GM08714 (cell line): ENCODE data around the gene MSH2.
A peak's percentile ranks its signal among the peaks of the same experiment; 100 is the strongest.
"Not testable (repeated sequence)": the region's sequence is repeated elsewhere in the genome, so short reads cannot be mapped to it uniquely, and the experiment has no call there.

Experiments
- H3K4me3 ChIP-seq: fragments of 200-500 bp; sonication (Bioruptor generic); 2 replicates; pipeline ENCODE4 v1.5.1; 2014; ENCODE audit warnings: mild to moderate bottlenecking, low read length, inconsistent platforms
- ZNF274 ChIP-seq: IDR thresholded peaks from 2 replicates; pipeline ENCODE4 v1.6.1; 2012; ENCODE audit warnings: mild to moderate bottlenecking, low read depth, low read length

Gene MSH2

GRCh38 chr2:47402805-47403608 lies at the start of gene MSH2:
Gene MSH2 (plus strand): TSS chr2:47403156. CDS start chr2:47403192, 36 bp downstream.
- H3K4me3 ChIP-seq = peak within 1 kb of the TSS; percentile 94
- no peak for TF ChIP-seq ZNF274

GRCh38 chr2:47354013-47354847 lies 48.7 kb upstream of the MSH2 start:
- H3K4me3 ChIP-seq = no peak overlapping the region
- no peak for TF ChIP-seq ZNF274

GRCh38 chr2:47354848-47355204 lies 48.1 kb upstream of the MSH2 start:
- no peak for TF ChIP-seq ZNF274
- H3K4me3 ChIP-seq = no peak overlapping the region

GRCh38 chr2:47357483-47357882 lies 45.5 kb upstream of the MSH2 start:
- H3K4me3 ChIP-seq = no peak overlapping the region
- TF ChIP-seq ZNF274 = no peak

- no peak overlapping the region for H3K4me3 ChIP-seq
- no peak for TF ChIP-seq ZNF274
Observed at GRCh38 chr2:47359375-47359868, 43.5 kb upstream of the MSH2 start.

GRCh38 chr2:47360283-47360682 lies 42.7 kb upstream of the MSH2 start:
- no peak for TF ChIP-seq ZNF274
- no peak overlapping the region for H3K4me3 ChIP-seq

GRCh38 chr2:47360927-47361326 lies 42.0 kb upstream of the MSH2 start:
- no peak overlapping the region for H3K4me3 ChIP-seq
- TF ChIP-seq ZNF274 = no peak

GRCh38 chr2:47361505-47362229 lies 41.3 kb upstream of the MSH2 start:
- H3K4me3 ChIP-seq = not testable (repeated sequence)

GRCh38 chr2:47373747-47374146 lies 29.2 kb upstream of the MSH2 start:
- TF ChIP-seq ZNF274 = no peak
- H3K4me3 ChIP-seq = no peak overlapping the region

GRCh38 chr2:47375307-47375706 lies 27.6 kb upstream of the MSH2 start:
- H3K4me3 ChIP-seq = no peak overlapping the region
- TF ChIP-seq ZNF274 = no peak

- TF ChIP-seq ZNF274 = no peak
- H3K4me3 ChIP-seq = no peak overlapping the region
Observed at GRCh38 chr2:47379384-47379783, 23.6 kb upstream of the MSH2 start.

- no peak overlapping the region for H3K4me3 ChIP-seq
- TF ChIP-seq ZNF274 = no peak
Observed at GRCh38 chr2:47381408-47381807, 21.5 kb upstream of the MSH2 start.

- TF ChIP-seq ZNF274 = no peak
Observed at GRCh38 chr2:47386551-47386950, 16.4 kb upstream of the MSH2 start.

GRCh38 chr2:47388888-47389287 lies 14.1 kb upstream of the MSH2 start:
- TF ChIP-seq ZNF274 = no peak
- H3K4me3 ChIP-seq = no peak overlapping the region

More at GRCh38 chr2:47386551-47386950, 16.4 kb upstream of the MSH2 start:
- no peak overlapping the region for H3K4me3 ChIP-seq
